HepG2 (cell line): ENCODE results near the gene BIN1. TPM values are rescaled to one million over a fixed set of nuclear protein-coding genes. Genes with fewer than 3 reads are reported as not detected.

Experiments
- ATAC-seq: fragments of 200-7000 bp; cut with Tn5 transposase; 3 replicates; pipeline ENCODE4 v1.9.1; 2020; ENCODE audit warnings: mild to moderate bottlenecking, moderate library complexity
- BruUV-seq: library from RNA; stranded (reverse); fragments of 400-500 nt; replicated peaks from 2 replicates; lab custom pipeline; 2021; lab: Mats Ljungman, UMichigan
- CTCF ChIA-PET: fragments of 300-600 bp; formaldehyde crosslinking; extraction: SDS; loops from one replicate; lab custom pipeline; 2021; ENCODE audit warnings: low total read pairs, inconsistent platforms, low intra/inter-chr PET ratio; lab: Yijun Ruan, JAX
- POLR2A ChIA-PET: fragments of 350-600 bp; sonication (Branson Sonifier 250); formaldehyde crosslinking; loops from one replicate; lab custom pipeline; 2020; ENCODE audit warnings: antibody characterized with exemption, inconsistent platforms; lab: Yijun Ruan, JAX
- DNase-seq: peaks from one replicate; pipeline ENCODE4 v3.0.0-alpha.2; 2015; ENCODE audit warnings: low spot score
- FAIRE-seq: peaks from 3 replicates; lab custom pipeline; 2011; peaks lifted over from hg19 to GRCh38; lab: Jason Lieb, UNC
- H2AFZ ChIP-seq: one replicate; pipeline ENCODE4 v1.6.1; 2011; ENCODE audit warnings: low read length, inconsistent platforms
- H3K27ac ChIP-seq: fragments of 300-600 bp; 3 replicates; pipeline ENCODE4 v1.8.0; 2011; ENCODE audit warnings: mixed run types, mild to moderate bottlenecking, mixed read lengths, low read length, inconsistent platforms; ENCODE audit not compliant: insufficient read depth; ENCODE audit errors: extremely low read length
- H3K27me3 ChIP-seq, 2 experiments: fragments of 200-600 bp in 1 of 2; 2 replicates in 1 of 2; 3 replicates in 1 of 2; pipeline versions ENCODE4 v1.6.0 to v1.8.0; 2011; ENCODE audit warnings: low read length in 2 of 2, mild to moderate bottlenecking in 2 of 2, moderate library complexity in 2 of 2, inconsistent platforms in 1 of 2; ENCODE audit not compliant: insufficient read depth in 2 of 2, control insufficient read depth in 1 of 2
- H3K36me3 ChIP-seq, 2 experiments: fragments of 200-600 bp in 1 of 2; replicated peaks in 1 of 2; 2 replicates in 1 of 2; 3 replicates in 1 of 2; pipeline versions ENCODE4 v1.5.1 to v1.8.0; 2011; ENCODE audit warnings: low read length in 2 of 2, inconsistent platforms in 1 of 2; ENCODE audit not compliant: insufficient read depth in 2 of 2, control insufficient read depth in 1 of 2
- H3K4me1 ChIP-seq: 2 replicates; pipeline ENCODE4 v1.5.1; 2012; ENCODE audit warnings: low read length, inconsistent platforms; ENCODE audit not compliant: insufficient read depth
- H3K4me2 ChIP-seq: 2 replicates; pipeline ENCODE4 v1.6.0; 2011; ENCODE audit warnings: low read depth, low read length, inconsistent platforms
- H3K4me3 ChIP-seq, 3 experiments: fragments of 200-600 bp in 1 of 3; sonication (generic), shearing (Covaris generic) in 1 of 3; replicated peaks in 1 of 3; 2 replicates each; pipeline ENCODE4 v1.5.1; 2011 to 2016; ENCODE audit warnings: low read length in 3 of 3, inconsistent platforms in 2 of 3, low read depth in 2 of 3, mild to moderate bottlenecking in 2 of 3, control low read depth in 1 of 3, mixed read lengths in 1 of 3; ENCODE audit not compliant: insufficient read depth in 1 of 3
- H3K79me2 ChIP-seq: one replicate; pipeline ENCODE4 v1.6.1; 2011; ENCODE audit warnings: low read length, inconsistent platforms; ENCODE audit not compliant: insufficient read depth
- H3K9ac ChIP-seq: 2 replicates; pipeline ENCODE4 v1.6.0; 2011; ENCODE audit warnings: mild to moderate bottlenecking, low read depth, low read length, inconsistent platforms; ENCODE audit not compliant: insufficient read depth
- H3K9me3 ChIP-seq: 2 replicates; pipeline ENCODE4 v1.5.1; 2012; ENCODE audit warnings: mild to moderate bottlenecking, low read length
- H4K20me1 ChIP-seq: 2 replicates; pipeline ENCODE4 v1.6.0; 2011; ENCODE audit warnings: inconsistent platforms, mild to moderate bottlenecking, low read length, moderate library complexity; ENCODE audit not compliant: insufficient read depth
- CREM ChIP-seq, 2 experiments: sonication (generic) in 1 of 2; formaldehyde crosslinking in 1 of 2; IDR thresholded peaks; 2 replicates each; pipeline versions ENCODE4 v1.4.0 to v1.6.1; 2016 to 2020; ENCODE audit warnings: antibody characterized with exemption in 1 of 2, mild to moderate bottlenecking in 1 of 2, missing genetic modification reagents in 1 of 2
- HMGXB3 ChIP-seq: sonication (generic); formaldehyde crosslinking; IDR thresholded peaks from 2 replicates; pipeline ENCODE4 v1.4.0; 2020; ENCODE audit warnings: missing genetic modification reagents, borderline replicate concordance
- MBD4 ChIP-seq: IDR thresholded peaks from 2 replicates; pipeline ENCODE4 v1.6.1; 2012; ENCODE audit warnings: low read length, inconsistent platforms, borderline replicate concordance
- NBN ChIP-seq: fragments of 450-650 bp; conservative IDR thresholded peaks from 2 replicates; pipeline ENCODE4 v1.6.1; 2017
- NFE2L1 ChIP-seq: sonication (generic); formaldehyde crosslinking; IDR thresholded peaks from 2 replicates; pipeline ENCODE4 v1.4.0; 2020; ENCODE audit warnings: missing genetic modification reagents, mild to moderate bottlenecking, borderline replicate concordance
- NKX3-1 ChIP-seq: sonication (generic); formaldehyde crosslinking; IDR thresholded peaks from 2 replicates; pipeline ENCODE4 v1.5.0; 2020; ENCODE audit warnings: missing genetic modification reagents
- RELA ChIP-seq: sonication (generic); formaldehyde crosslinking; IDR thresholded peaks from 2 replicates; pipeline ENCODE4 v1.4.0; 2020; ENCODE audit warnings: missing genetic modification reagents
- ZBTB21 ChIP-seq: sonication (generic); formaldehyde crosslinking; IDR thresholded peaks from 2 replicates; pipeline ENCODE4 v1.4.0; 2020; ENCODE audit warnings: missing genetic modification reagents
- ZNF138 ChIP-seq: sonication (generic); formaldehyde crosslinking; IDR thresholded peaks from 2 replicates; pipeline ENCODE4 v1.5.0; 2020; ENCODE audit warnings: mild to moderate bottlenecking, low read depth, missing genetic modification reagents
- ZNF780A ChIP-seq: sonication (generic); formaldehyde crosslinking; IDR thresholded peaks from 2 replicates; pipeline ENCODE4 v1.8.0; 2022; ENCODE audit warnings: mild to moderate bottlenecking, missing genetic modification reagents, moderate library complexity
- ZSCAN29 ChIP-seq: sonication (generic); formaldehyde crosslinking; conservative IDR thresholded peaks from 2 replicates; pipeline ENCODE4 v1.4.0; 2020; ENCODE audit warnings: mild to moderate bottlenecking, missing genetic modification reagents
- WGBS: methylation state at CpG from one replicate; pipeline ENCODE4 v1.1.6; 2017; ENCODE audit warnings: low lambda C conversion rate; 5-methylcytosine and 5-hydroxymethylcytosine counted together
- in situ Hi-C: cut with HindIII; loops from 2 replicates; pipeline ENCODE4 v1.10.0; 2017; ENCODE audit warnings: low pct_unique_long_range_greater_than_20kb; ENCODE audit not compliant: extremely low pct_ligation_motif_present
- intact Hi-C: fragments of 100-400 bp; cut with micrococcal nuclease; formaldehyde crosslinking; loops from one replicate; pipeline ENCODE4 v1.10.0; 2022; ENCODE audit not compliant: unreplicated experiment
- polyA plus RNA-seq, 8 experiments: library from polyadenylated mRNA; depleted of rRNA in 3 of 8; stranded (reverse) in 7 of 8; unstranded in 1 of 8; fragments of >200 nt; fragmentation: Illumina TruSeq in 4 of 8; extraction: Trizol in 4 of 8; gene quantifications; 2 replicates each; pipeline versions ENCODE4 v1.2.1 to v1.2.3, GENCODE V29; 2011 to 2016; ENCODE audit warnings: low read depth in 4 of 8, missing spikeins in 1 of 8, mixed read lengths in 1 of 8; ENCODE audit not compliant: insufficient read depth in 1 of 8
- total RNA-seq, 5 experiments: library from RNA; depleted of rRNA; stranded (reverse); fragments of >200 nt; fragmentation: Illumina TruSeq; extraction: Trizol; gene quantifications; 2 replicates each; pipeline ENCODE4 v1.2.3, GENCODE V29; 2016; ENCODE audit warnings: low read depth in 1 of 5
- TF ChIP-seq, protein P1 (sequence below): sonication (generic); formaldehyde crosslinking; IDR thresholded peaks from 2 replicates; pipeline ENCODE4 v1.4.0; 2020; ENCODE audit warnings: missing genetic modification reagents
- TF ChIP-seq, protein P2 (sequence below): sonication (generic); formaldehyde crosslinking; IDR thresholded peaks from 2 replicates; pipeline ENCODE4 v1.4.0; 2020; ENCODE audit warnings: missing genetic modification reagents

The BIN1 gene
- total and polyA plus RNA-seq, 2 of the 13 experiments (the other 11 are each of a cell fraction or from before 2014, with no cell fraction given) = 0.93 to 1.2 TPM

GRCh38 chr2:127034883-127035611 lies 71.9 kb downstream of the BIN1 start (continued):
- TF ChIP-seq MBD4 = no peak

DNA sequence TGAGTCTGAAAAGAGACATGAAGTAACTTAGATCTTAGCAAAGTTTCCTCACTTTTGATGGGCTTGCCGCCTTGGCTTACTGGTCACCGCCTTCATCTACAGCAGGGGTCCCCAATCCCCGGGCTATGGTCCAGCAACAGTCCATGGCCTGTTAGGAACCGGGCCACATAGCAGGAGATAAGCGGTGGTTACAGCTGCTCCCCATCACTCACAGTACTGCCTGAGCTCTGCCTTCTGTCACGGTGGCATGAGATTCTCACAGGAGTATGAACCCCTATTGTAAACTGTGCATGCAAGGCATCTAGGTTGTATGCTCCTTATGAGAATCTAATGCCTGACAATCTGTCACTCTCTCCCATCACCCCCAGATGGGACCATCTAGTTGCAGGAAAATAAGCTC lies 72.9 kb downstream of the BIN1 start:
- ATAC-seq = no peak
- Histone ChIP-seq H3K4me2 (no peak overlapping the region), H3K36me3 (no peaks in the 10 kb centered on the region), H4K20me1 (no peaks in the 10 kb centered on the region), H2AFZ (no peak overlapping the region), H3K9ac (no peak overlapping the region), H3K4me1 (peaks cover 21% of the 10 kb centered on the region), H3K27me3 (no peaks in the 10 kb centered on the region; a peak in 1 of 5 replicates), H3K9me3 (no peaks in the 10 kb centered on the region), H3K4me3 (no peak overlapping the region), H3K27ac (no peak overlapping the region), H3K79me2 (no peaks in the 10 kb centered on the region)
- intact Hi-C loops (no loop called here), in situ Hi-C loops (no loop called here)
- ChIA-PET CTCF (no interaction called here), POLR2A (no interaction called here)
- WGBS = 51% methylated on average over 6 of the region's 6 CpGs
- BruUV-seq = no TSS peak
- FAIRE-seq = no peak
- DNase-seq = no peak
- TF ChIP-seq ZNF138 (CRISPR knock-in tag) (no peak), ZBTB21 (CRISPR knock-in tag) (no peak), RELA (CRISPR knock-in tag) (no peak), HMGXB3 (no peak), NBN (no peak), ZNF780A (no peak), CREM (IDR thresholded peaks at IDR 0.05) (no peak), CREM (CRISPR knock-in tag; IDR thresholded peaks at IDR 0.05) (no peak), ZSCAN29 (no peak), NKX3-1 (CRISPR knock-in tag) (no peak), NFE2L1 (no peak)
- TF ChIP-seq, protein P1, sequence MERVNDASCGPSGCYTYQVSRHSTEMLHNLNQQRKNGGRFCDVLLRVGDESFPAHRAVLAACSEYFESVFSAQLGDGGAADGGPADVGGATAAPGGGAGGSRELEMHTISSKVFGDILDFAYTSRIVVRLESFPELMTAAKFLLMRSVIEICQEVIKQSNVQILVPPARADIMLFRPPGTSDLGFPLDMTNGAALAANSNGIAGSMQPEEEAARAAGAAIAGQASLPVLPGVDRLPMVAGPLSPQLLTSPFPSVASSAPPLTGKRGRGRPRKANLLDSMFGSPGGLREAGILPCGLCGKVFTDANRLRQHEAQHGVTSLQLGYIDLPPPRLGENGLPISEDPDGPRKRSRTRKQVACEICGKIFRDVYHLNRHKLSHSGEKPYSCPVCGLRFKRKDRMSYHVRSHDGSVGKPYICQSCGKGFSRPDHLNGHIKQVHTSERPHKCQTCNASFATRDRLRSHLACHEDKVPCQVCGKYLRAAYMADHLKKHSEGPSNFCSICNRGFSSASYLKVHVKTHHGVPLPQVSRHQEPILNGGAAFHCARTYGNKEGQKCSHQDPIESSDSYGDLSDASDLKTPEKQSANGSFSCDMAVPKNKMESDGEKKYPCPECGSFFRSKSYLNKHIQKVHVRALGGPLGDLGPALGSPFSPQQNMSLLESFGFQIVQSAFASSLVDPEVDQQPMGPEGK (CRISPR knock-in tag) = no peak
- TF ChIP-seq, protein P2, sequence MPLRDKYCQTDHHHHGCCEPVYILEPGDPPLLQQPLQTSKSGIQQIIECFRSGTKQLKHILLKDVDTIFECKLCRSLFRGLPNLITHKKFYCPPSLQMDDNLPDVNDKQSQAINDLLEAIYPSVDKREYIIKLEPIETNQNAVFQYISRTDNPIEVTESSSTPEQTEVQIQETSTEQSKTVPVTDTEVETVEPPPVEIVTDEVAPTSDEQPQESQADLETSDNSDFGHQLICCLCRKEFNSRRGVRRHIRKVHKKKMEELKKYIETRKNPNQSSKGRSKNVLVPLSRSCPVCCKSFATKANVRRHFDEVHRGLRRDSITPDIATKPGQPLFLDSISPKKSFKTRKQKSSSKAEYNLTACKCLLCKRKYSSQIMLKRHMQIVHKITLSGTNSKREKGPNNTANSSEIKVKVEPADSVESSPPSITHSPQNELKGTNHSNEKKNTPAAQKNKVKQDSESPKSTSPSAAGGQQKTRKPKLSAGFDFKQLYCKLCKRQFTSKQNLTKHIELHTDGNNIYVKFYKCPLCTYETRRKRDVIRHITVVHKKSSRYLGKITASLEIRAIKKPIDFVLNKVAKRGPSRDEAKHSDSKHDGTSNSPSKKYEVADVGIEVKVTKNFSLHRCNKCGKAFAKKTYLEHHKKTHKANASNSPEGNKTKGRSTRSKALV (CRISPR knock-in tag) = no peak
- TF ChIP-seq, all 625 proteins: peak for 0
